Muscle layer of duodenum (tissue), 2 donors: ENCODE data around the gene ASPN.

Experiments
- H3K27ac ChIP-seq: one replicate; pipeline ENCODE4 v1.7.0; 2013; ENCODE audit warnings: mild to moderate bottlenecking, low read length
- H3K27me3 ChIP-seq: one replicate; pipeline ENCODE4 v1.7.0; 2013; ENCODE audit warnings: low read depth, mild to moderate bottlenecking, control low read depth, low read length
- H3K36me3 ChIP-seq, 2 donors: one replicate each; pipeline ENCODE4 v1.7.0; 2013; ENCODE audit warnings: low read length in 2 of 2, control low read depth in 1 of 2, mild to moderate bottlenecking in 1 of 2; ENCODE audit not compliant: insufficient read depth in 2 of 2, control insufficient read depth in 1 of 2
- H3K4me1 ChIP-seq, 2 donors: one replicate each; pipeline ENCODE4 v1.7.0; 2013; ENCODE audit warnings: low read length in 2 of 2, mild to moderate bottlenecking in 2 of 2, control low read depth in 1 of 2, moderate library complexity in 1 of 2; ENCODE audit not compliant: insufficient read depth in 2 of 2, control insufficient read depth in 1 of 2
- H3K4me3 ChIP-seq, 2 donors: one replicate each; pipeline ENCODE4 v1.7.0; 2013; ENCODE audit warnings: low read length in 2 of 2, low read depth in 1 of 2, mild to moderate bottlenecking in 1 of 2
- H3K9me3 ChIP-seq, 2 donors: one replicate each; pipeline ENCODE4 v1.7.0; 2013; ENCODE audit warnings: low read length in 2 of 2, control low read depth in 1 of 2, mild to moderate bottlenecking in 1 of 2; ENCODE audit not compliant: control insufficient read depth in 1 of 2
- donor health status: healthy.

ASPN gene

DNA sequence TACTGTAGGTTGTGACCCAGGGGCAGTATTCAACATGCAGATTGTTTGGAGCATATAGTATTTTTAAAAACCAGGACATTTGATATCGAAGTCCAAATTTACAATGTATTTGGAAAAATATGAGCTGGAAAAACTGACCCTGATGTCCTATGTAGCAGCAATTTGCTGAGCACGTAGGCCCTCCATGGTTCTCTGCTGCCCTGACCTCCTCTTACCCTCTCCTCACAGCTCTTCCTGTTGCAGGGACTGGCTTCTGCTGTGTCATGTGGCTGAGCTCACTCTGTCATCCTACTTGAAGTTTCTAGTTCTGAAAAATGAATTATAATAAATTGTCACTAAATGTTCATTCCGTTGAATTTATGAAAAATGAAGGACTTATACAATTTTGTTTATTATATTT lies 4.1 kb upstream of the ASPN start:
- Histone ChIP-seq H3K27ac (no peak overlapping the region), H3K9me3 (no peaks in the 10 kb centered on the region), H3K27me3 (no peaks in the 10 kb centered on the region), H3K36me3 (no peaks in the 10 kb centered on the region), H3K4me3 (no peak overlapping the region), H3K4me1 (peaks cover 3 to 27% of the 10 kb centered on the region in 2 donors)

DNA sequence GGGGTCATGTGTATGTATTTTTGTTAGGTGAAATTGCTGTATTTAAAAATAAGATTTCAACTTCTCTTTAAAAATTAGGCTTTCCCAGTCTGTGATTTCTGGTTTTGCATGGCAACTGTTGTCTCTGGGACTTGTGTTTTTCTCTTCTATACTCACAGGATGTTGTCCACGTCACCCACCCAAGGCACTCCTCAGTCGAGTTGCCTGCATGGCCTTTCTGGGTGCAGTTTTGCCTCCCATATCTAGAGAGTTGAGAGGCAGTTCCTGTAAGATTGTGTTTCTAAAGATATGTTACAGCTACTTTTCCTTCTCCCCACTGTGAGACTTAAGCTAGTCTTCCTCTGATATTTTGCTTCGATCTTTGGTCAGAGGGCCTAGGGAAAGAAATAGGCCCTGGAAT lies 2.3 kb upstream of the ASPN start:
- Histone ChIP-seq H3K4me3 (no peak overlapping the region), H3K27me3 (no peaks in the 10 kb centered on the region), H3K4me1 (peaks cover 5 to 29% of the 10 kb centered on the region in 2 donors), H3K36me3 (no peaks in the 10 kb centered on the region), H3K9me3 (no peaks in the 10 kb centered on the region), H3K27ac (no peak overlapping the region)

DNA sequence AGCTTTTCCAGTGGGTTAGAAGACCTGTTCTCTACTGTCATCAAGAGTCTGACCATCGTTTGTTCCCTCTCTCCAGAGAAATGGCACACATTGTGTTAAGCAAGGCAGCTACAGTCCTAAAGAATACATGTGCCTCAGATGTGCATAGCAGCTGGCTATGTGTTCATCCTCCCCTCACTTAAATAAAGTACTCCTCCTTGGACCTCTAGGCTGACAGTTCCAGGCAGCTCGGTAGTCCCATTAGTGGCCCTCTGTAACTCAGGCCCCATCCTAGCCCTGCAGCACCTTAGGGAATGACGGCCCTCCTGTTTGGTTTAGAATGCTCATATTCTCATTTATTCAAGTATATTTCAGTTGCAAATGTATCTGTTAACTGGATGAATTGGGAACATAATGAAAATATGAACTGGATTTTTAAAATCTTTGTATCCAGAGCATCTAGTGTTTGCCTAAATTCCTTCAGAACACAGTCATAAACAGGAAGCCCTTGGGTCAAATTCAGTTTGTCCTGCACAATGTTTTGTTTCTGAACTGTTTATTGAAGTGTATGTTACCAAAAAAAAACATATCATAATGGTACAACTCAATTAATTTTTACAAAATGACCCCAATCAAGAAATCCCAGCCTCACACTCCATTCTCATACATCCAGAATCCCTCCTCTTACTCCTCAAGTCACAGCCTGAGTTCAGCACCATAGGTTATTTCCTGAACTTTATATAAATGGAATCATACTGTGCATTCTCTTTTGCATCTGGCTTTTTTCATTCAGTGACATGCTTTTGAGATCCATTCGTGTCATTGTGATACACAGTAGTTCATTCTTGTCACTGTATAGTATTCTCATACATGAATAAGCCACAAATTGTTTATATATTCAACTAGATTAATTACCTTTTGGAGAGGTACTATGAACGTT lies 1.6 kb upstream of the ASPN start:
- H3K4me1 ChIP-seq = peaks cover 9 to 33% of the 10 kb centered on the region in 2 donors
- H3K4me3 ChIP-seq = no peak overlapping the region
- no peaks in the 10 kb centered on the region for H3K27me3 ChIP-seq
- H3K27ac ChIP-seq = no peak overlapping the region
- H3K9me3 ChIP-seq = no peaks in the 10 kb centered on the region
- H3K36me3 ChIP-seq = no peaks in the 10 kb centered on the region

DNA sequence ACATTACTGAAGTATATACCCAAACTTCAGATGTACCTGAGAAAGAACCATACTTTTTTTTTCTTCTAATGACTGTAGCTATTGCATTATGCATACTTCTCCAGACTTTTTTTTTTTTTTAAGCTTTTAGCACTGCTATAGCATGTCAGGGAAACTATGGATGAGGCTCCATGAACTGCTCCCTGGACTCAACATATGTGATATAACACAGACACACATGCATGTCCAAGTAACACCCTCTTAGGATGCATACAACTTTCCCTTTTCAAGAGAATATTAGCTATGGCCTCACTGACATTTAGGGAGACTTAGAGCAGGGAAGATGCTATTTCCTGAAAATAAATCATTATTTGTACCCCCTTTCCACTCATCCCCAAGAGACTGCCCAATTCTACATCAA lies 499 bp upstream of the ASPN start:
- Histone ChIP-seq H3K27ac (no peak overlapping the region), H3K9me3 (no peaks in the 10 kb centered on the region), H3K4me1 (peaks cover 9 to 35% of the 10 kb centered on the region in 2 donors), H3K36me3 (no peaks in the 10 kb centered on the region), H3K27me3 (no peaks in the 10 kb centered on the region), H3K4me3 (no peak overlapping the region)

DNA sequence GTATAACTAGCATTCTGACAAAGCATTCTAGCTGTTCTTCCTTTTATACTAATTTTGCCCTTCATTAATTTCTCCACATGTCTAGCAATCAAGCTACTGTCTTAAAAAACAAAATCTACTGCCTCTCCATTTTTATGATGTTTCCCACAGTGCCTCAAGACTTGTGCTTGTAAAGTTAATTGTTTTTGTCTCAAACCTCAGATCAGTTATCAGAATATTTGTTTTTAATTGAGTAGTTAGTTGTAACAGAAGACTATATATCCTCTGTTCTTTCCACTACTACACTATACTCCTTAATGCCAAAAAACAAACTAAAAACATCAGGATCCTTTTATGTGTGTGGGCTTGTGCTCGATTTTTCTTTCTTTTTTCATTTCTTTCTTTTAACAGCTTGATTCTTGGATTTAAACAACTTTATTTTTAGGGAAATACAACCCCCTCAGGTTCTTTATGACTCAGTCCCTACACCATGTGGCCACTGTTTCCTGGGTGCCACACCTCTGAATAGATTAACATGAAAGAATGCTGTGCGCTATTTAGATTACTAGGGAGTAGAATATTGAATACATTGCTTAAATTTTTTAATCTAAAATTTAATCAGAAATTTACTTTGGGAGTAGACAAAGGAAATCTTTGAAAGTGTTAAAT lies 1.2 kb downstream of the ASPN start:
- peak overlapping the region; percentile 20 to 38 for H3K4me3 ChIP-seq
- peaks cover 9 to 35% of the 10 kb centered on the region in 2 donors for H3K4me1 ChIP-seq
- no peaks in the 10 kb centered on the region for H3K9me3 ChIP-seq
- H3K36me3 ChIP-seq = no peaks in the 10 kb centered on the region
- no peaks in the 10 kb centered on the region for H3K27me3 ChIP-seq
- peak overlapping the region; percentile 91 for H3K27ac ChIP-seq

DNA sequence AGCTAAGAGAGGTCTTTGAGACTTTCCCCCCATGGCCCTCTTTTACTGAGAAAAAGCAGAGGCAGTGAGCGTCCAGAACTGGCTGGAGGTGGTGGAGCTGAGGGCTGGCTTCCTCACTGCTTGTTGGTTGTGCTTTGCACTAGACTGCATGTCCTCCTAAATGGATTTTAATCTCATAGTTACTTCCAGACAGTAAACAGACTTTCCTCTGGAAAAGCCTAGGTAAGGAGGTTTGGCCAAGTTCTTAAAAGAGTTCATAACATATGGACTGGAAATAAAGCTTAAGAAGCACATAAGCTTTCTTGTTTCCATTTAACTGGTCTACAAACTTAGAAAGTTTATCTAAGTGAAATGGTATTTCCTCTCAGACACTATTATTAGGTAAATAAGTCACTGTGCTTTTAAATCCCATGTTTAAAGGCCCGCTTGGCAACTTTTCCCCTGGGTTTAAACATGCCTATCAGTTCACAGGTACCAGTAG lies 2.0 kb downstream of the ASPN start:
- Histone ChIP-seq H3K27ac (peak overlapping the region; percentile 91), H3K36me3 (no peaks in the 10 kb centered on the region), H3K4me1 (peaks cover 9 to 35% of the 10 kb centered on the region in 2 donors), H3K4me3 (peak overlapping the region; percentile 20 to 38), H3K27me3 (no peaks in the 10 kb centered on the region), H3K9me3 (no peaks in the 10 kb centered on the region)

DNA sequence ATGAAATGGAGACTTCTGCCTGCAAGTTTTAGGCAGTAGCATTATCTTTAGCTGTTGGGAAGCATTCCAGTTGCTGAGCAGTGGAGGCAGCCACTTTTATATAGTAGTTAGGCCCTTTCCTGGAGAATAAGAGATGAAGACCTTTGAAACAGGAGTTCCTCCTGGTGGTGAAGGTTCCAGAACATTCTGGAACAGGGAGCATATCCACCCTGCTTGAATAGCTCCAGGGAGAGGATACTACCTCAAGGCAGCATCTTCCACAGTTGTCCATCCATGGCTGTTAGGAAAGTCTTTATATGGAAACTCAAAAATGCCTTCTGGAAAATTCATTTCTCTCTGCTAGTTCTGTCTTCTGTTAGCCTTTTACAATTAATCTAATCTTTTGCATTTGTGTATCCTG lies 3.0 kb downstream of the ASPN start:
- H3K9me3 ChIP-seq = no peaks in the 10 kb centered on the region
- peaks cover 9 to 29% of the 10 kb centered on the region in 2 donors for H3K4me1 ChIP-seq
- no peaks in the 10 kb centered on the region for H3K27me3 ChIP-seq
- H3K27ac ChIP-seq = peak overlapping the region; percentile 91
- no peaks in the 10 kb centered on the region for H3K36me3 ChIP-seq
- peak overlapping the region in 1 of 2 donors; percentile 20 for H3K4me3 ChIP-seq

DNA sequence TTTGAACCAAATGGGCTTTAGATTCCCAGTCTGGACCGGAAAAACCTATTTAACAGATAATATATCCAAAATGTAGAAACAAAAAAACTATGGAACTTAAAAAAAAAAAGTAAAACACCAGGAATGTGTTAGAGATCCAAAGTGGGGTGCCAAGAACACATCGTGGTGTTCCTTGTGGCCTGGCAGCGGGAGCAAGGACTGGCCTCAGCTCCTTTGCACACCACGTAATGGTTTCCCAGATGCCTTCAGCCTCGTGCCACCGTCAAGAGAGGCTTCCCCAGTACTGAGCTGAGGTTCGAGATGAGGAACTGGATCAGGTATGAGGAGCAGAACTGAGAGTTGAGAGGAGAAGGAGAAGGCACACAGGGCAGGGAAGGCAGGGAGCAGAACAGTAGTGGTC lies 3.5 kb downstream of the ASPN start:
- Histone ChIP-seq H3K9me3 (no peaks in the 10 kb centered on the region), H3K27me3 (no peaks in the 10 kb centered on the region), H3K36me3 (peaks cover 0 to 1% of the 10 kb centered on the region in 2 donors), H3K4me1 (peaks cover 6 to 23% of the 10 kb centered on the region in 2 donors), H3K27ac (no peak overlapping the region), H3K4me3 (no peak overlapping the region)

DNA sequence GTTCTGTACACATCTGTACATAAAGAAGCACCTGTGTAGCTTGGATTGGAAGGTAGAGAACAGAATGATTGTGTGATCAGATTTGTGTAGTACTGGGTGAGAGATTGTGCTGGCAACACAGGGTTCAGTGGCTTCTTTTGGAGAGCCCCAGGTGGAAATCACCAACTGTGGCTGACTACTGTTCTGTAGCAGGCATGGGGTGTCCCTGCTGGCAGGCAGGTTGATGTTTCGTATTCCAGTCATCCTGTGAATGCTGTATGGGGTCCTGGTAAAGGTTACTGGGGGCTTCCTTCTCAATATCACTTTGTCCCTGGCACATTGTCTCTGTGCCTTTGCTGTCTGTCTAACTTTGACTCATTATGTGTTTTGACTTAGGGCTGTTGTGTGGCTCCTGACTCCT lies 5.3 kb downstream of the ASPN start:
- Histone ChIP-seq H3K9me3 (no peaks in the 10 kb centered on the region), H3K4me1 (peaks cover 6 to 14% of the 10 kb centered on the region in 2 donors), H3K27me3 (no peaks in the 10 kb centered on the region), H3K27ac (no peak overlapping the region), H3K36me3 (peaks cover 0 to 6% of the 10 kb centered on the region in 2 donors), H3K4me3 (no peak overlapping the region)

DNA sequence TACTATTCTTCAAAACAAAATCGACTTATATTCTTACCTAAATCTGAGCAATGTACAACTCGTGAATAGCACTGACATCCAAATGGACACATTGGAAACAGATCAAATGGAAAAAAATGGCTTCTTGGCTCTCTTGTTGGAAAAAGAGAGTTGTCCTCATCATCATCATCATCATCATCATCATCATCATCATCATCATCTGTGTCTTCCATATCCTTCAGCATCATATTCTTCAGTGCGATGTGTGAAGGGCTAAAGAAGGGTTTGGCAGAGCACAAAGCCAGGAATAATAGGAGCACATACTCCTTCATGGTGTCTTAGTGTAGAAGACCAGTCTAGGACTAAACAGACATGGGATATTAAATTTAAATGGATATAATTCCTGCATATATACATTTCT lies 7.7 kb downstream of the ASPN start:
- H3K36me3 ChIP-seq = peaks cover 0 to 6% of the 10 kb centered on the region in 2 donors
- H3K4me3 ChIP-seq = no peak overlapping the region
- no peaks in the 10 kb centered on the region for H3K9me3 ChIP-seq
- H3K4me1 ChIP-seq = peaks cover 5 to 9% of the 10 kb centered on the region in 2 donors
- no peak overlapping the region for H3K27ac ChIP-seq
- H3K27me3 ChIP-seq = no peaks in the 10 kb centered on the region

DNA sequence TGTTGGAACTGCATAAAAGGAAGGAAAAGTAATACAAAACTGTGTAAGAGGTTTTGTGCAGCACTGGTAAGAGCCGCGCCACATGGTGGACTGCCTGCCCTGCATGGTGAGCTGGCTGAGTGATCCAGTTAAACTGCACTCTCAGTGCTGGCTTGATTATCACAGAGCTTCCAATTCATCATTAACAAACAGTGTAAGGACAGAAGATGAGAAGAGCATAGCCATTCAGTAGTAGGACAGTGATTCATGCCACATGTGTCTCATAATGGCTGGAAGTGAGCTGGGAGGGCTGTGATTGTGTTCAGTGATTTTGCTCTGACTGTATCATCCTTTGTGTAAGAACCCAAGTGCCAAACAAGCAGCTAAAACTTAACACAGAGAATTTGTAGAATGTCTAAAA lies 14.1 kb downstream of the ASPN start:
- H3K4me1 ChIP-seq = no peaks in the 10 kb centered on the region
- no peak overlapping the region for H3K27ac ChIP-seq
- no peaks in the 10 kb centered on the region for H3K27me3 ChIP-seq
- H3K9me3 ChIP-seq = no peaks in the 10 kb centered on the region
- H3K4me3 ChIP-seq = no peak overlapping the region
- H3K36me3 ChIP-seq = peaks cover 0 to 9% of the 10 kb centered on the region in 2 donors
